ENCODE data around the gene VPS13A. TPM values are rescaled to one million over a fixed set of nuclear protein-coding genes. Genes with fewer than 3 reads are reported as not detected.
A peak's percentile ranks its signal among the peaks of the same experiment; 100 is the strongest.
"Not testable (repeated sequence)": the region's sequence is repeated elsewhere in the genome, so short reads cannot be mapped to it uniquely, and the experiment has no call there.

VPS13A gene
- total RNA-seq, 1 donor from 2014 or later = 10.0 TPM

GRCh38 chr9:77421506-77422265, 244.4 kb downstream of the VPS13A start:
- no peak for DNase-seq (ENCODE audit: low read depth)

GRCh38 chr9:77422969-77423368, 245.6 kb downstream of the VPS13A start:
- no peak for DNase-seq (ENCODE audit: low read depth)

DNA sequence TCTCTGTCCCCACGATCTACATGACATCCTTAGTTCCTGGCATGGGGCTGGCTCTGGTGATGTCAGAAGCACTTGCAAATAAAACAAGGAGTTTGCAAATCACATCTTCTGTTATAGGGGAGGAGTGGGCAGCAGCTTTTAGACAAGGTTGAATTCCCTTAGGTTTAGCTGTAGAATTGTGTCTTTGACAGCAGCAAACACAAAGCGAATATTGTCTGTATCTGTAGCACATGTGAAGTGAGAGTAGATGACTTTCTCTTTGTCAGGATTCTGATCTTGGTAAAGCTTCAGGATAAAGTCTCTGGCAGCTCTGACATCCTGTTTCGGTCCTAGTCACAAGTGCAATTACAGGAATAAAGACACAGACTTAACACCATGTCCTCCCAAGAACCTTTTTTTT, 246.5 kb downstream of the VPS13A start:
- no peak for DNase-seq (ENCODE audit: low read depth)

GRCh38 chr9:77424993-77425392, 247.7 kb downstream of the VPS13A start:
- DNase-seq (ENCODE audit: low read depth) = no peak

GRCh38 chr9:77426712-77427111, 249.4 kb downstream of the VPS13A start:
- DNase-seq (ENCODE audit: low read depth) = no peak

DNA sequence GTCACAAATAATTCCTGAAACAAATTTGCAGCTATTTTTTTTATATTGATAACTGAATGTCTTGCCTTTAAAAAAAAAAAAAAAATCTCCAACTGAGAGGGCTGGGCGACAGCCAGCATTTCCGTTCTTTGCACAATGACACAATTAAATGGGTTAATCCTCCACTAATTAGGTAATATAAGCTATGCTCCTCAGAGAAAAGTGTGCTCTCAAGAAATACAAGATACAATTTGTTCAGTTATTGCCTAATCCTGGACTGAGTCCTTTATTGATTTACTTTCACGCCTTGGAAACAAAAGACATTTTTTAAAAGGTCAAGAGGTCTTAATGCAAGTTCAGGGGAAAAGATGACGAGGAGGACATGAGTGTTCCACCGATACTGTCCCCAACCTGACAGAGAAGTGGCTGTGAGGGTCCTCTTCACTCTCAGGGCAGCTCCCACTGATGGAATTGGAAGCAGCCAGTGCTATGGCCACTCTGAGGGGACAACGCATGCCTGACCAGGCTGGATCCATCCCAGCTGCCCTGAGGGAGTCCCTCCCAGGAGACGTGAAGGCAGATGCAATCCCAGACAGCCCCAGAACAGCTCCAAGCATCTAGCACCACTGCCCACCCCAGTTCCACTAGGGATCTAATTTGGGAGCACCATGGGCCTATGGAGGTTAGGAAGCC, 250.1 kb downstream of the VPS13A start:
- no peak for DNase-seq (ENCODE audit: low read depth)

DNA sequence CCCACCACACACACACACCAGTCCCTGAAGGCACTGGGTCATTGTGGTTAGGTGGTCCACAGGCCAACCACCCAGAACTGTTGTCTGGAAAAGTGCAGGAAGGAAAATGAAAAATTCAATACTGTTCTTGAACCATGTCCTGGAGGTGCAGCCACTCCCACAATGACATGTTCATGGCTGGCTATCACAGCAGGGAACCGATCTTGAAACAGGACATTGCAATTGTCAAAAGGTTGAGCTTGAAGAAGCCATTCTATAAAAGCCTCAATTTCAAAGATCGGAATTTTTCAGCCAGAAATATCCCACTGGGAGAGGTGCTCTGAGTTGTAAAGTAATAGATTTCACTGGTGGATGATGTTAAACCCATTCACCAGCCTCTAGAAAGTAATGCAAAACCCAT, 252.6 kb downstream of the VPS13A start:
- DNase-seq (ENCODE audit: low read depth) = no peak

DNA sequence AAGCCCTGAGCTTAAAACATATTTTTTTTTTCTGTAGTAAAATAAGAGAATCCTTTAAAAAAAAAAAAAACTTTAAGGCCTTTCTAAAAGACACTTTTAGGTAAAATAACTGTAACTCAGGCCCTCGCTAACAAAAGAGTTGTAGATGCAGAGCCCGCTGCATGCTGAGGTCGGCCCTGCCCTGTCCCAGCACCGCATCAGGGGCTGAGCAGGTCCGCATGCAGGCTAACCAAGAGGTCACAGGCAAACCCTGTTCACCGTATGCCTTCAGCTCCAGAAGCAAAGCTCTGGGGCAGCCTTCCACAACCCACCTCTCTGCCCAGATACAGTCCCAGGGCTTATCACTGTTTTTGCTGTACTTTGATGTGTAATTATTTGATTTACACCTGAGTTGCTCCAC, 254.7 kb downstream of the VPS13A start:
- DNase-seq (ENCODE audit: low read depth) = no peak

GRCh38 chr9:77433675-77434445, 256.5 kb downstream of the VPS13A start:
- peak; percentile 61 for DNase-seq (ENCODE audit: low read depth)

- no peak for DNase-seq (ENCODE audit: low read depth)
Measured at GRCh38 chr9:77435277-77435676, 257.9 kb downstream of the VPS13A start.

DNA sequence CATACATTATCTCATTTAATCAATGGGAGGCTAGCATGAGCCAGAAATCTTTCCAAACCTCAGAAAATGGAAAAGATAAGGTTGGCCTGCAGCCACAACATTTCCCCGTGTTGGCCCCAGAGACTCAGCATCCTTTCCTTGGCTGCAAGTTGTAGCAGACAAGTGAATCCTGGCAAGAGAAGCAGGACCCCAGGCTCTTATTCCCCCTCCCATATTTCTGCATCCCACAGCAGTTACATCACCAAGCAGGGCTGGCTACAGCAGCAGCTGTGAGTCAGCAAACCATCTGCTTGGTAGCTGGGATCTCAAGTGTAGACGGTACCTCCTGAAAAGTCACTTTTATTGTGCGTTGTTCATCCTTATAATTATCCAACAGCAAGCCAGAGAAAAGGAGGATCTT, 258.4 kb downstream of the VPS13A start:
- peak; percentile 12 for DNase-seq (ENCODE audit: low read depth)

DNA sequence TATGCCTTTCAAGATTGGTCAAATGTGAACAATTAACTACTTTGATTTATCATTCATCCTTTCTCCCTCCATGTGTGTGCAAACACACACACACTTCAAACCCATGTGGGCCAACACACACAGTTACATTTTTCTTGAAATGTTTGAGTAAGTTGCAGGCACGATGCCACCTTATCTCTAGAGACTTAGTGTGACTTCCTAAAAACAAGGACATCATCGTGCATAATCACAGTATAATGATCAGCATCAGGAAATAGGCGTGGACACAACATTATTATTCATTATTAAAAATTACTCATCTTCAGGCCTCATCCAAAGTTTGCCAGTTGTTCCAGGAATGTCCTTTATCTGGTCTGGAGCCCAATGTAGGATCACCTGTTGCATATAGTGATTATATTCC, 261.3 kb downstream of the VPS13A start:
- DNase-seq (ENCODE audit: low read depth) = no peak

GRCh38 chr9:77440057-77440456, 262.7 kb downstream of the VPS13A start:
- peak; percentile 29 for DNase-seq (ENCODE audit: low read depth)

- not testable (repeated sequence) for DNase-seq (ENCODE audit: low read depth)
Measured at GRCh38 chr9:77441124-77441523, 263.8 kb downstream of the VPS13A start.

GRCh38 chr9:77442436-77442835, 265.1 kb downstream of the VPS13A start:
- no peak for DNase-seq (ENCODE audit: low read depth)

GRCh38 chr9:77447646-77448045, 270.3 kb downstream of the VPS13A start:
- DNase-seq (ENCODE audit: low read depth) = no peak

GRCh38 chr9:77449240-77450084, 272.1 kb downstream of the VPS13A start:
- no peak for DNase-seq (ENCODE audit: low read depth)

DNA sequence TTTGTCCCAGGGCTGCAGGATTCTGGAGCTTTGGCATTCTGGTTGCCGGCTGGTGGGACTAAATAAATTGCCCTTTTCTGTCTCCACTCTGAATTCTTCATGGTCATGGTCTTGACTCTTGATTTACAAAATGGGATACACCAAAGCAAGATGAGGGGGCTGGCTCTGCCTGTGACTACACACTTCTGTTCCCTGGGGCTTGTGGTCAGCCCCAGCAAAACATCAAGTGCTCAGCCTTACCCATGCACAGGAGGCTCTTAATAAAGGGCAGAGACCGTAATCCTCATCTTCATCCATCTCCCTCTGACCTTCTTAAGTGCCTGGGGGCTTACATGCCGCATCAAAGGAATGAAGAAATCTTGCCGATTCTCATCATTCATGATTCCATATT, 272.7 kb downstream of the VPS13A start:
- DNase-seq (ENCODE audit: low read depth) = no peak

GRCh38 chr9:77451507-77451906, 274.2 kb downstream of the VPS13A start:
- DNase-seq (ENCODE audit: low read depth) = no peak

GRCh38 chr9:77453825-77454647, 276.7 kb downstream of the VPS13A start:
- DNase-seq (ENCODE audit: low read depth) = no peak

All from myocyte (in vitro differentiated cells).